HG03066 (cell line): Measurements from ENCODE around the gene MTHFD1L.

ENCODE experiments used
- ATAC-seq: cut with Tn5 transposase; IDR thresholded peaks from one replicate; pipeline ENCODE4 v1.9.1; 2021; ENCODE audit warnings: low read depth; ENCODE audit not compliant: unreplicated experiment

The MTHFD1L gene

DNA sequence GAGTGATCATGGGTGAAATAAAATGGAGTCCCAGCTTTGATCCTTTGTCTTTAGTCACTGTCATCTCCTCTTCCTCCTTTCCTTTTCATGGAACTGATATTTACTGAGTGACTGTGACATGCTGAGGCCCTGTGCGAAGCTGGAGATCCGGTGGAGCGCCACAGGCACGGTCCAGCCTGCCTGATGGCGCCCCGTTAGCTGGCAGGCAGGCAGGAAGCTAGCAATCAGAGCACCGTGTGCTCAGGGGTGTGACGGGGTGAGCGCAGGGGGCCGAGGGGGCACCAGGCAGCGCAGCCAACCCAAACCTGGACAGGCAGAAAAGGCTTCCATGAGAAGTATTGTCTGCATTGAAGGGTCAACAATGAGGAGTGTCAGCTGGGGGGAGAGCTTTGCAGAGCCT is 274.0 kb downstream of the MTHFD1L start:
- no peak for ATAC-seq

DNA sequence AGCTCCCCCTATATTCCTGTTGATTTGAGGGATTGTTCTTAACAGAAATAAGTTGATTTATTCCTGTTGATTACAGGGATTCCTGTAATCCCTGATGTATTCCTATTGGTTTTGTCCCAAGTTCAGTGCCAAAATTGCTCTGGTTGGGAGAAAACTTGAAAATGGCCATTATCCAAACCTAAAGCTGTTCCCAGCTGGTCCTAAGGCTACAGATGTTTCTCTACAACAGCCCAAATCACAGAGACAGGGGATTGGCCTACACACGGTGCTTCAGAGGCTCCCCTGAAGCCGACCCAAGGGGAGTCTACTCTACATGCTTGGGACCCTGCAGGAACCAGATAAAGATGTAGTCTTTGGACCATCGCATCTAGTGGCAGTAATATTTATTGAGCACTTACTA is 275.3 kb downstream of the MTHFD1L start:
- ATAC-seq = no peak

DNA sequence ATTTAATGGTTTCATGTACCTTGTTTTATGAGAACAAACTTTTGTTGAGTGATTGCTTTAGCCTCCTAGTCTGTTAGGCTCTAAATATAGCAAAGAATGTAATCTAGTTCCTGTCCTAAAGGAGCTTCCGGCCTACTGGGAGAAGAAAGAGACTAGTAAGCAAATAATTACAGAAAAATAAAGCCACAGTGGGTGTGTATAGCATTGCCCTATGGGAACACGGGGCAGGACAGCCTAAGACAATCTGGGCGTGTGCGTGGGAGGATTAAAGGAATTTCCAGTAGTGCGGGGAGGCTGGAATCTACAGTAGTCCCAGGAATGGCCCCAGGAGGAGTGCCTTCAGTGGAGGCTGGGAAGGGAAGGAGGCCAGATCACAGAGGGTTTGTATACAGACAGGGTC is 276.2 kb downstream of the MTHFD1L start:
- ATAC-seq = no peak

DNA sequence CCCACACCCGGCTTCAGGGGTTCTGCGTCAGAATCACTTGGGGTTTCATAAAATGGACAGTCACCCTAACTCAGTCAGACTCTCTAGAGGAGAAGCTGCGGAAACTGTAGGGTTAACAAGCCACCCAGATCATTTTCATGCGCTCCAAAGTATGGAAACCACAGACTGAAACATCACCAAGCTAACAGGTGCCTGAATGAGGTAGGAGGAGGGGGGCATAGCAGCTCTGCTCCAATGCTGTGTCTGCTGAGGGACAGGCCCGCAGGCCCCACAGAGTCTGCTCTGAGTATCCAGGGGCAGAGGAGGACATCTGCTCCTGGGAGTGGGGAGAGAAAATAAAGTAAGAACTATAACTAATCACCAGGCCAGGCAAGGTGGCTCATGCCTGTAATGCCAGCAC is 277.2 kb downstream of the MTHFD1L start:
- ATAC-seq = no peak

DNA sequence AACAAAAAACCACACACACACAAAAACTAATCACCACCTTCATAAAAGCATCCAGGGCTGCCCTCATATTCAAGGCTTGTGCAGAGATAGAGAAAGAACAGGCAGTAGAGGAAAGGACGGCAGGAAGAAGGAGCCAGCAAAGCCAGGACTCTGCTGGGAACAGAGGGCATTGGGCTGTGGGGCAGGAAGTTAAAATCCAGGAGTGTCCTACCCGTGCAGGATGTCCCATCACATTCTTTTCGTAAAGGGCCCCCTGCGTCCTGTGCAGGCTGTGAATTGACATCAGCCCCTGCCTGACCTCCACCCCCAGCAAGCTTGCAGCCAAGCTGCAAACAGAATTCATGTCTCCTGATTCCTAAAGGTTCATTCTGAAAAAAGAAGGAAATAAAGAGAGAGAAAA is 277.8 kb downstream of the MTHFD1L start:
- no peak for ATAC-seq

DNA sequence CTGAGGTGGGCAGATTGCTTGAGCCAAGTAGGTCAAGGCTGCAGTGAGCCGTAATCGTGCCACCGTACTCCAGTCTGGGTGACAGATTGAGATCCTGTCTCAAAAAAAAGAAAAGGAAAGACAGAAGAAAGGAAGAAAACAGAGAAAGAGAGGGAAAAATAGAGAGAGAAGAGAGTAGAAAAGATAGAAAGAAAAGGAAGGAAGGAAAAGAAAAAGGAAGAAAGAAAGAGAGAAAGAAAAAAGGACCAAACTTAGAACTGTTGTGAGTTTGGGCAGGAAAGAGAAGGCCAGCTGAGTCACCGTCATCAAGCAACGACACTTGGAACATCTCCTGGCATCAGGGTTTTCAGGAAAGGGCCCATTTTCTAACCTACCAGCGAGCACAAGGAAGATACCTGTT is 278.3 kb downstream of the MTHFD1L start:
- no peak for ATAC-seq

DNA sequence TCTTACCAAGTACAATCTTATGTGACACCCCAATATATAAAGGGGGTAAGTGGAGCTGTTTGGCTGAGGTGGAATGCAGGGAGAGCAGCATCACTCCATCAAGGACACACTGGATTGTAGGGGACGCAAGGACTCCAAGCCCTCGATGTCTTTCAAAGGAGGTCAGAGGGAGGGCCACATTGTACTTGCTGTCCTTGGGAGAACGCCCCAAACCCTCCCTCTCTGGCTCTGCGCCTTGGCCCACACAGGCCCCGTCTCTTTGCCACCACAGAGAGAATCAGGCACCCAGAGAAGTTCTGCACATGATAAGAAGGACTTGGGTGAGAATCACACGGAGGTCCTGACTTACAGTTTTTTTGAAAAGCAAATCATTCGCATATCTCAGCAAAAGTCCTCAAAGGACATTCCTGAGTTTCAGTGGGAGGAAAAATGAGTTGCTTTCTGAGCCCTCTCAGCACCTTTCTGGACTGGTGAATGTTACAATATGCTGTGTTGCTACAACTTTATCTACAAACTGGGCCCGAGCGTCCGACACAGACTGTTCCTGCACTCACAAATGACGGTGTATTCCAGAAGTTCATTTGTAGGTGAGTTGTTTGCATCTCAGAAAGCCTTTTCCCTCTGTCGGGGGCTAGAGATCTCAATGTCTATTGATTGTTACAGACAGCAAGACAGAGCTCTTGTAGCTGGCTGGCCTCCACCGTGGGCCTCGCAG is 281.8 kb downstream of the MTHFD1L start:
- ATAC-seq = no peak

DNA sequence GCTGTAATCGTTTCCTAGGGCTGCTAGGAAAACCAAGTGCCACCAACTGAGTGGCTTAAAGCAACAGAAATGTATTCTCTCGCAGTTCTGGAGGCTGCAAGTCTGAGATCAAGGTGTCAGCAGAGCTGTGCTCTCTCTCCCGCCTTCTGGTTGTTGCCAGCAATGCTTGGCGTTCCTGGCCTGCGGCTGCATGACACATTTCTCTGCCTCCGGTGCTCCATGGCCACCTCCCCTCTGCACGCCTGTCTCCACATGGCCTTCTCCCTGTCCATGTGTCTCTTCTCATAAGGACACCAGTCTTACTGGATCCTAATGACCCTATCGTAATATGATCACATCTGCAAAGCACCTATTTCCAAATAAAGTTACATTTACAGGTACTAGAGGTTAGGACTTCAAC is 282.6 kb downstream of the MTHFD1L start:
- ATAC-seq = no peak

DNA sequence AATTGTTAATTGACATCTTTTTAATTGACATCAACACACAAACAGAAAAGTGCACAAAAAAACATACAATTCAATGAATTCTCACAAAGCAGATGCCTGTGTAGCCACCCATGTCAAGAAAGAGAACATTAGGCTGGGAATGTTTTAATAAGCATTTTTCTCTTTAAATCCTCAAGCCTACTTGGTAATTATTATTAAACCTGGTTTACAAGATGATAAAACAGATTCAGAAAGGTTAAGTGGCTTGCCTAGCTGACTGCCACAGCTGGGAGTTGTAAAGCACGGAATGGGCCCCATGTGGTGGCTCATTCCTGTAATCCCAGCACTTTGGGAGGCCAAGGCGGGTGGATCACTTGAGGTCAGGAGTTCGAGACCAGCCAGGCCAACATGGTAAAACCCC is 284.3 kb downstream of the MTHFD1L start:
- no peak for ATAC-seq
